Measurements from ENCODE around the gene NAA10. TPM values are rescaled to one million over a fixed set of nuclear protein-coding genes. Genes with fewer than 3 reads are reported as not detected.

Gene NAA10
- total and polyA plus RNA-seq, 2 of the 13 experiments (the other 11 are each of a cell fraction or from before 2014, with no cell fraction given), result 49.2 to 51.7 TPM

DNA sequence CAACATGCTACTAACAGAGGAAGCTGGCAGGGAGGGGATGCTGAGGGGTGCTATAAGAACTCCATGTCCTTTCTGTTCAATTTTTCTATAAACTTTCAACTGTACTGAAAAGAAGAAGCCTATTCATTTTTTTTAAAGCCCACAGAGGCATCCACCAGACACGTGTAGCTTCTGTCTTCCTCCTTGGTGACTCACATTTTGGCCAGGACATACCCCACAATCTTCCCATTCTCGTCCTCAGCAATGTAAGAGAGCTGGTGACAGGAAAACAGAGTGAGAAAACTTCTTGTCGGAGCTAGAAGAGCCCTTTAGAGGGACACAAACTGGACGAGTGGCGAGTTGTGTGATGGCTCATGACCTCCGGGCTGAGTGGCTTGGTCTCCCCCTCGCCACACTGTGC is 1.1 kb downstream of the NAA10 start:
- H2AFZ ChIP-seq (ENCODE audit: low read length), result no peak overlapping the region
- WGBS (ENCODE audit: low lambda C conversion rate), result 14% methylated on average over 3 of the region's 7 CpGs
- no peaks in the 10 kb centered on the region for H4K20me1 ChIP-seq (ENCODE audit: insufficient read depth, low read length)
- H3K9ac ChIP-seq (ENCODE audit: insufficient read depth, low read depth, low read length), result peak overlapping the region; percentile 78
- in situ Hi-C loops (cut with HindIII; ENCODE audit: extremely low pct_ligation_motif_present, low pct_unique_long_range_greater_than_20kb) (no loop called here), intact Hi-C loops (cut with micrococcal nuclease; ENCODE audit: unreplicated experiment) (no loop called here)
- peaks cover 1 to 8% of the 10 kb centered on the region in 2 experiments; a peak in 1 of 5 replicates for H3K36me3 ChIP-seq (replicated peaks in 1 of 2; ENCODE audit: control insufficient read depth in 1 of 2, insufficient read depth in 2 of 2, low read length in 2 of 2)
- no peaks in the 10 kb centered on the region for H3K27me3 ChIP-seq (ENCODE audit: control insufficient read depth in 1 of 2, insufficient read depth in 2 of 2, low read length in 2 of 2)
- H3K9me3 ChIP-seq (ENCODE audit: low read length), result no peaks in the 10 kb centered on the region
- no peak for DNase-seq (ENCODE audit: low spot score)
- H3K27ac ChIP-seq (ENCODE audit: extremely low read length, insufficient read depth, low read length), result no peak overlapping the region
- BruUV-seq (replicated peaks), result no TSS peak
- ChIA-PET POLR2A (no interaction called here), CTCF (ENCODE audit: low intra/inter-chr PET ratio, low total read pairs) (no interaction called here)
- H3K4me1 ChIP-seq (ENCODE audit: insufficient read depth, low read length), result peaks cover 18% of the 10 kb centered on the region
- no peak for FAIRE-seq
- no peak for ATAC-seq
- peak overlapping the region; percentile 67 to 81 (median 80) for H3K4me3 ChIP-seq (replicated peaks in 1 of 3; ENCODE audit: insufficient read depth in 1 of 3, low read depth in 2 of 3, low read length in 3 of 3)
- peaks cover 9% of the 10 kb centered on the region for H3K79me2 ChIP-seq (ENCODE audit: insufficient read depth, low read length)
- peak overlapping the region; percentile 76 for H3K4me2 ChIP-seq (ENCODE audit: low read depth, low read length)
- no peak for TF ChIP-seq AGO1 (IDR thresholded peaks at IDR 0.05; ENCODE audit: low read depth, low read length, poor library complexity, severe bottlenecking)
- no peak for TF ChIP-seq HMG20B (CRISPR knock-in tag; conservative IDR thresholded peaks at IDR 0.05)
- TF ChIP-seq PRPF4 (IDR thresholded peaks at IDR 0.05; ENCODE audit: low read depth, low read length, poor library complexity, severe bottlenecking), result no peak
- TF ChIP-seq TFAP4 (IDR thresholded peaks at IDR 0.05; ENCODE audit: borderline replicate concordance, low read depth), result no peak
- TF ChIP-seq ZNF780A (CRISPR knock-in tag; IDR thresholded peaks at IDR 0.05), result no peak
- TF ChIP-seq ZNF253 (CRISPR knock-in tag; IDR thresholded peaks at IDR 0.05; ENCODE audit: borderline replicate concordance), result no peak
- no peak for TF ChIP-seq MYC (CRISPR knock-in tag; IDR thresholded peaks at IDR 0.05; ENCODE audit: borderline replicate concordance)
- no peak for TF ChIP-seq RORA (CRISPR knock-in tag; IDR thresholded peaks at IDR 0.05)
